GM19023 (cell line): ENCODE data around the gene PLEKHM1.
"Not testable (repeated sequence)": the region's sequence is repeated elsewhere in the genome, so short reads cannot be mapped to it uniquely, and the experiment has no call there.

ENCODE experiments used
- ATAC-seq: cut with Tn5 transposase; IDR thresholded peaks from one replicate; pipeline ENCODE4 v1.9.1; 2021; ENCODE audit warnings: mild to moderate bottlenecking, moderate library complexity; ENCODE audit not compliant: unreplicated experiment

Gene PLEKHM1

GRCh38 chr17:45444301-45444700, 46.2 kb downstream of the PLEKHM1 start:
- ATAC-seq, result not testable (repeated sequence)

- not testable (repeated sequence) for ATAC-seq
These were observed 46.9 kb downstream of the PLEKHM1 start for GRCh38 chr17:45443371-45444260.

- no peak for ATAC-seq
These were observed 48.8 kb downstream of the PLEKHM1 start for GRCh38 chr17:45441526-45442310.

- ATAC-seq, result peak; percentile 56
These were observed 49.5 kb downstream of the PLEKHM1 start for GRCh38 chr17:45440839-45441515.

GRCh38 chr17:45440161-45440778, 50.3 kb downstream of the PLEKHM1 start:
- ATAC-seq, result no peak

- no peak for ATAC-seq
These were observed 51.5 kb downstream of the PLEKHM1 start for GRCh38 chr17:45438931-45439610.

- ATAC-seq, result no peak
These were observed 52.8 kb downstream of the PLEKHM1 start for GRCh38 chr17:45437465-45438283.

GRCh38 chr17:45436625-45437464, 53.7 kb downstream of the PLEKHM1 start:
- ATAC-seq, result no peak

GRCh38 chr17:45436161-45436560, 54.4 kb downstream of the PLEKHM1 start:
- ATAC-seq, result no peak

- ATAC-seq, result no peak
These were observed 55.0 kb downstream of the PLEKHM1 start for GRCh38 chr17:45435481-45435880.

- no peak for ATAC-seq
These were observed 57.4 kb downstream of the PLEKHM1 start for GRCh38 chr17:45433159-45433535.

GRCh38 chr17:45432405-45433158, 57.9 kb downstream of the PLEKHM1 start, which contains the start of gene ARHGAP27:
TSS of gene ARHGAP27 (minus strand) at chr17:45432870. CDS start at chr17:45430279, 2,591 bp downstream.
- ATAC-seq, result no peak

- ATAC-seq, result peak; percentile 67
These were observed 58.8 kb downstream of the PLEKHM1 start for GRCh38 chr17:45431531-45432404.

- peak; percentile 3 for ATAC-seq
These were observed 59.6 kb downstream of the PLEKHM1 start for GRCh38 chr17:45430738-45431530.

GRCh38 chr17:45430006-45430737, 60.3 kb downstream of the PLEKHM1 start:
- ATAC-seq, result no peak
